ENCODE data around the gene DAND5.

GRCh38 chr19:13010038-13010991 is 40.9 kb downstream of the DAND5 start:
- TF ChIP-seq JUND (CRISPR knock-in tag; IDR thresholded peaks at IDR 0.05) (no peak), RAD21 (CRISPR knock-in tag; IDR thresholded peaks at IDR 0.05) (no peak), ZNF687 (CRISPR knock-in tag; IDR thresholded peaks at IDR 0.05) (no peak), SMC3 (IDR thresholded peaks at IDR 0.05; ENCODE audit: low read length) (no peak), ARID3A (IDR thresholded peaks at IDR 0.05; ENCODE audit: low read depth, low read length) (no peak), CTCF (CRISPR knock-in tag; IDR thresholded peaks at IDR 0.05) (no peak), TCF7L2 (IDR thresholded peaks at IDR 0.05; ENCODE audit: low read depth, low read length) (no peak), ZNF740 (CRISPR knock-in tag; IDR thresholded peaks at IDR 0.05) (no peak)

All from HepG2 (cell line).